ENCODE results near the gene LRFN4.

The LRFN4 gene

GRCh38 chr11:66894141-66894540, 37.3 kb downstream of the LRFN4 start:
- no peak for DNase-seq

GRCh38 chr11:66901964-66902390, 45.1 kb downstream of the LRFN4 start:
- no peak for DNase-seq

GRCh38 chr11:66902486-66903177, 45.8 kb downstream of the LRFN4 start:
- no peak for DNase-seq

DNA sequence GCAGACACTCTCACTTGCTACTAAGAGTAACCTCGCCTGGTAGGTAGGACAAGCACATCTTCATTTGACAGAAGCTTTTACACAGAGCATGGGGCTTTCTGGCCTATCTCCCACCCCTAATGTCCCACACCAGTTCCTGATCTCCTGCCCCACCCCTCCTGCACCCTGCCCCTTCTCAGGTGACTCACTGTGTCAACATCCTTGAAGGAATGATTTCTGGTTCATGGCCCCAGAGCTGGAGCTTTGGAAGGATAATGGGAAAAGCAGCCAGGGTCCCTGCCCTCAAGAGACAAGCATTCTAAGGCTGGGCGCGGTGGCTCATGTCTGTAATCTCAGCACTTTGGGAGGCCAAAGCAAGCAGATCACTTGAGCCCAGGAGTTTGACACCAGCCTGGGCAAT, 47.2 kb downstream of the LRFN4 start:
- DNase-seq = no peak

GRCh38 chr11:66904561-66904960, 47.7 kb downstream of the LRFN4 start:
- no peak for DNase-seq

DNA sequence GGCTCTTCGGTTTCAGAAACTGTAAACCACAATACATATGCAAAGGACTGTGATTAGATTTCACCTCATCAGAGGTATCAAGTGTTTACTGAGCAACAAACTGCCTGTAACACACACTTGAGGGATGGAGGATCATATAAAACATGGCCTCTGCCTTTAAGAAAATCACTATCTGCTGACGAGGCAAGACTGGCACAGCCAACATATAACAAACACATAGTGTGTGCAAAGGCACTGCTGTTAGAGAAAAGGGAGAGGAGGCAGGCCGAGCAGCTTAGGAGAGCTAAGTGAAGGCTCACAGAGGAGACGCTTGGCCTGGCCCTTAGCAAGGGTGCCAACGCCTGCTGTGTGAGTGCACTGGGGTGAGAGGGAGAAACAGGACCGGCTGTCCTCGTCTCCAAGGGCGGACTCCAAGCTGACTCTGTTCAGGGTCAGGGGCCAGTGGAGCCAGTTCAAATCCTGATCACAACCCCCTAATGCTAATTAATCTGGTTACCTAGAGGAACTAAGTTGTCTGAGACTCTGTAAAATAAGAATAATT, 48.2 kb downstream of the LRFN4 start:
- no peak for DNase-seq

DNA sequence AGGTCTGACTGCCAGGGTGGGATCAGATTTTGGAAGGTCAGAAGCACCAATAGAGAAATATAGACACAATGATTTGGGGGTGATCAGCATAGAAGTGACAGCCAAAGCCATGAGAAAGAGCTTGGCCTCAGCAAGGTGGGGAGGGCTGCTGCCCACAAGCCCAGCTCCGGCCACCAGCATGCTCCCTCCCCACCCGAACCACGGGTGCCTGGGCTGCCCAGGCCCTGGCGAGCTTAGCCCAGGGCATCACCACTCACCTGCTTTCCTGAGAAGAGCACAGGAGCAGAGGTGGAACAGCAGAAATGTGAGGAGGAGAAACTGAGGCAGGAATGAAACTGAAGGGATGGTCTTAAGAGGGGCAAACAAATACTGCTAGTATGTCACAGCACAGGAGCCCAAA, 48.8 kb downstream of the LRFN4 start:
- no peak for DNase-seq

GRCh38 chr11:66906061-66906733, 49.3 kb downstream of the LRFN4 start:
- no peak for DNase-seq

- no peak for DNase-seq
These were observed 51.1 kb downstream of the LRFN4 start for GRCh38 chr11:66907751-66908630.

GRCh38 chr11:66909181-66909580, 52.3 kb downstream of the LRFN4 start:
- no peak for DNase-seq

DNA sequence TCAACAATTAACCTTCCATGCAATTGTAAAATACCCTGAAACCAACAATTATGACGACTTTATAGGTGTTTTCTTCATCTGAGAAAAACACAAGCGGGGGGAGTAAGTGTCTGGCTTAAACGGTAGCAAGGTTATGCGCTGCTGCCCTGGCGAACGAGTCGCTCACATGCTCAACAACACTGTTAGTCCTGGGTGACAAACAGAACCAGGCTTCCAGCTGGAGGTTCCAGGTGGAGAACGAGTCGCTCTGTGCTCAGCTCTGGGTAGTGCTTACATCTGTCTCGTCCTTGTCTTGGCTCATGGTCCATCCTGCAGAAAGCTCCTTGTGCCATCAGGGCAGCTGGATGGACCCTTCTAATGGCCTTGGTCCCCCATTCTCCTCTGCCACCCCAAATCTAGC, 53.2 kb downstream of the LRFN4 start:
- no peak for DNase-seq

Data from GDM1 (cell line).